Measurements from ENCODE around the gene ATG9B. TPM values are rescaled to one million over a fixed set of nuclear protein-coding genes. Genes with fewer than 3 reads are reported as not detected.

Gene ATG9B
- total RNA-seq, 1 donor from 2014 or later, result under 0.01 TPM

- no peak overlapping the region for H3K4me3 ChIP-seq (ENCODE audit: low read depth, low read length)
Observed at GRCh38 chr7:150994838-150995510, 29.3 kb downstream of the ATG9B start.

GRCh38 chr7:150994141-150994837, 30.0 kb downstream of the ATG9B start:
- no peaks in the 10 kb centered on the region for H3K36me3 ChIP-seq (ENCODE audit: control insufficient read depth, insufficient read depth, low read length)
- H3K4me3 ChIP-seq (ENCODE audit: low read depth, low read length), result no peak overlapping the region
- no peak for TF ChIP-seq CTCF (IDR thresholded peaks at IDR 0.05; ENCODE audit: insufficient read depth, low read length, severe bottlenecking)
- FAIRE-seq (no peak), DNase-seq (ENCODE audit: low read depth) (no peak)
- no peaks in the 10 kb centered on the region for H3K27me3 ChIP-seq (ENCODE audit: control insufficient read depth, insufficient read depth, low read length)

More at GRCh38 chr7:150994838-150995510, 29.3 kb downstream of the ATG9B start:
- TF ChIP-seq CTCF (IDR thresholded peaks at IDR 0.05; ENCODE audit: insufficient read depth, low read length, severe bottlenecking), result no peak
- no peak for FAIRE-seq
- Histone ChIP-seq H3K36me3 (ENCODE audit: control insufficient read depth, insufficient read depth, low read length) (no peaks in the 10 kb centered on the region), H3K27me3 (ENCODE audit: control insufficient read depth, insufficient read depth, low read length) (no peaks in the 10 kb centered on the region)
- no peak for DNase-seq (ENCODE audit: low read depth)

- TF ChIP-seq CTCF (IDR thresholded peaks at IDR 0.05; ENCODE audit: insufficient read depth, low read length, severe bottlenecking), result no peak
- H3K27me3 ChIP-seq (ENCODE audit: control insufficient read depth, insufficient read depth, low read length), result no peaks in the 10 kb centered on the region
- H3K4me3 ChIP-seq (ENCODE audit: low read depth, low read length), result no peak overlapping the region
- no peaks in the 10 kb centered on the region for H3K36me3 ChIP-seq (ENCODE audit: control insufficient read depth, insufficient read depth, low read length)
- DNase-seq (ENCODE audit: low read depth) (no peak), FAIRE-seq (no peak)
Observed at GRCh38 chr7:150993511-150993910, 30.8 kb downstream of the ATG9B start.

- Histone ChIP-seq H3K4me3 (ENCODE audit: low read depth, low read length) (no peak overlapping the region), H3K36me3 (ENCODE audit: control insufficient read depth, insufficient read depth, low read length) (no peaks in the 10 kb centered on the region), H3K27me3 (ENCODE audit: control insufficient read depth, insufficient read depth, low read length) (no peaks in the 10 kb centered on the region)
- FAIRE-seq (no peak), DNase-seq (ENCODE audit: low read depth) (peak; percentile 10)
- no peak for TF ChIP-seq CTCF (IDR thresholded peaks at IDR 0.05; ENCODE audit: insufficient read depth, low read length, severe bottlenecking)
Observed at GRCh38 chr7:150992833-150993302, 31.4 kb downstream of the ATG9B start.

- Histone ChIP-seq H3K27me3 (ENCODE audit: control insufficient read depth, insufficient read depth, low read length) (no peaks in the 10 kb centered on the region), H3K36me3 (ENCODE audit: control insufficient read depth, insufficient read depth, low read length) (no peaks in the 10 kb centered on the region), H3K4me3 (ENCODE audit: low read depth, low read length) (no peak overlapping the region)
- DNase-seq (ENCODE audit: low read depth) (no peak), FAIRE-seq (no peak)
- no peak for TF ChIP-seq CTCF (IDR thresholded peaks at IDR 0.05; ENCODE audit: insufficient read depth, low read length, severe bottlenecking)
Observed at GRCh38 chr7:150992051-150992640, 32.1 kb downstream of the ATG9B start.

Measured in bronchial epithelial cell (primary cell).